HG03432 (cell line): ENCODE results near the gene AMY2B.
"Not testable (repeated sequence)": the region's sequence is repeated elsewhere in the genome, so short reads cannot be mapped to it uniquely, and the experiment has no call there.

Experiments
- ATAC-seq: cut with Tn5 transposase; IDR thresholded peaks from one replicate; pipeline ENCODE4 v1.9.1; 2021; ENCODE audit warnings: mild to moderate bottlenecking, moderate library complexity; ENCODE audit not compliant: unreplicated experiment

The AMY2B gene

GRCh38 chr1:103616994-103617477 is 45.6 kb downstream of the AMY2B start, which contains the start of gene AMY2A:
Gene AMY2A (plus strand): TSS chr1:103617427. CDS start chr1:103617441, 14 bp downstream.
- not testable (repeated sequence) for ATAC-seq

DNA sequence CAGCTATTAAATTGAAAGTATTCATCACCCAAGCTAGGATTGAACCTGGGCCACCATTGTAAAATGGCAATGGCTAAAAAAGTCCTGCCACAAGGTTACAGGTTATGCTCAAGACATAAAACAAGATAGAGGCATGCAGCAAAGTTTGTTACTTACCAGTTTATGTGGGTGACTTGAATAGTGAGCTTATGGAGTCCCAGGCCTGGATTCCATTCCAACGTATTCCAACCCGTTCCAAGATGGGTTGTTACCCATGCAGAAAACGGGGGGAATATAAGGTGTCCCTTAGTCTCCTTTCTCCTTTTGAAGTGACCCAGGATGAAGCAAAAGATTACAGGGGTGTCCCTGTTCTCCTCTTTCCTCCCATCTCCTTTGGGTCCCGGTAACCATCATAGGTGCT is 56.0 kb downstream of the AMY2B start:
- not testable (repeated sequence) for ATAC-seq
